NCI-H2196 (cell line): ENCODE results near the gene PSME2.

Experiments used
- DNase-seq: peaks from one replicate; lab custom pipeline; 2025; ENCODE audit not compliant: unreplicated experiment; lab: John Stamatoyannopoulos, UW

Gene PSME2

DNA sequence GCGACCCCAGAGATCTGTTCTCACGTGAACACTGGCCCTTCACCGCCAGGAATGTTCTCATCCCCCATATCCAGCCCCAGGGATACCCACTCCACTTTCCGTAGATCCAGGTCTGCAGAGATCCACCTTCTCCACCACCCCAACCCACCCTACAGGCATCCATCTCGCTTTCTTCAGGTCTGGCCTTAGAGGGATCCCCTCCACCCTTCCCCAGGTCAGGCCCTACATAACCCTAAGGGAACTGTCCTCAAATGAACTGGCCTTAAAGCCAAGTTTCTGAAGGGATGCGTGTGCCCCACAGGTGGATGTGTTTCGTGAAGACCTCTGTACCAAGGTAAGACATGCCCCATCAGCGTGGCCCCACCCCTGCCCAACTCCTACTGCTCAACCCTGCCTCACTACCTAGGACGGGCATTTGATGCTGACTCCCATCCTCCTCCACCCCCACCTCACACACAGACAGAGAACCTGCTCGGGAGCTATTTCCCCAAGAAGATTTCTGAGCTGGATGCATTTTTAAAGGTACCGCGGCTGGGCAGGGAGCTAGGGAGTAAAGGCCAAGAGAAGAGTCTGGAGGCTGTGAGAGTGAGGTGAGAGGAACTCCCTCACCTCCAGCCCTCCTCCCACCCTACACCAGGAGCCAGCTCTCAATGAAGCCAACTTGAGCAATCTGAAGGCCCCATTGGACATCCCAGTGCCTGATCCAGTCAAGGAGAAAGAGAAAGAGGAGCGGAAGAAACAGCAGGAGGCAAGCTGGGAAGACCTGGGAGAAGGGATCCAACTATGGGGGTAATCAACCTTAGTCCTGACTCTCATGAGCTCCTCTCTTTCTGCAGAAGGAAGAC is 9.5 kb downstream of the PSME2 start:
- DNase-seq: no peak

DNA sequence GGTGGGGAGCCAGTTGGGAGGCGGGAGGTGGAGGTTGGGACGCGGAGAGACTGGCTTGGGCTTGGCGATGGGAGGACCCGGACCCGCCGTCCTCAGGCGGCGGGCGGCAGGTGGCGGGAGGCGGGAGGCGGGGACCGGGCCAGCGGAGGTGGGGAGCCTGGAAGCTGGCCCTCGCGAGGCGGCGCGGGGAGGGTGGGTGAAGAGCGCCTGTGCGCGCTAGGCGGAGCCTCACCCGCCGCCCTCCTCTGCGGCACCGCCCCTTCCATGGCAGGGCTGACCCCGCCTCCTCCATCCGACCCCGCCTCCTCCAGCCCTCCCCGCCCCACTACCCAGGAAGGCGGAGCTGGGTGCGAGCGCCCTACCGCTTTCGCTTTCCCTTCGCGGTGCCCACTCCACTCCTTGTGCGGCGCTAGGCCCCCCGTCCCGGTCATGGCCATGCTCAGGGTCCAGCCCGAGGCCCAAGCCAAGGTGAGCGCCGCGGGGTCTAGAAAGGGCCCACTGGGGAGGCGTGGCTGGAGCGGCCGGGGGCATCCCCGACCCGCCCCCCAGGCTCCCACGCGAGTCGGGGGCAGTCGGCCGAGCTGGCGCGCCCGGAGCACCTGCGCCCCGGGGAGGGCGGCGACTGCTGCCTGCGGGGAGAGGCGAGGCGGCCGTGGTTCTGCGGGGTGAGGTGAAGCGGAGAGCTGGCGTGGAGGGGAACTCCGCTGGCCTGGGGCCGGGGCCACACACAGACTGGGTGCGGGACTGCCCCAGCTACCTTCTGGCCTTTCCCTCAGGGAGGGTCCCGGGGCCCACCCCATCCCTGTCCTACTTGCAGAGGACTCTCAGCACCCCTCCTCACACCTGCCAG is 10.4 kb downstream of the PSME2 start, which contains the start of gene PSME1:
TSS of gene PSME1 (plus strand) at position 361 of the 850 bp plus-strand sequence. CDS start at position 430, 69 bp downstream.
- peak; percentile 95 for DNase-seq

DNA sequence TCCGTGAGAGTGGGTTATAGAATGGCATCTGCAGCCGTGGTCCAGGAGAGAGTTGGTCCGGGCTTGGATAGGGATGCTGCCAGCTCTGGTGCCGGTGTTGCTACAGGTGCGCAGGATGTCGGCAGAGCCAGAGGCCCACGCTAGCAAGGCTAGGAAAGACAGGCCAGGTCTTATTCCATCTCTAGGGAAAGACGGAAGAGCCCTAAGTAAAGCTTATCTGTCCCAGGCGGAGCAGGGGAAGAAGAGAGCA is 10.9 kb downstream of the PSME2 start:
- no peak for DNase-seq

- DNase-seq: no peak
These were observed 12.7 kb downstream of the PSME2 start for GRCh38 chr14:24133735-24134134.

GRCh38 chr14:24132976-24133375 is 13.4 kb downstream of the PSME2 start:
- DNase-seq: no peak

- DNase-seq: peak; percentile 89
These were observed 14.2 kb downstream of the PSME2 start for GRCh38 chr14:24132061-24132685.

- DNase-seq: no peak
These were observed 14.9 kb downstream of the PSME2 start for GRCh38 chr14:24131549-24131966.

- no peak for DNase-seq
These were observed 15.5 kb downstream of the PSME2 start for GRCh38 chr14:24130717-24131548.

DNA sequence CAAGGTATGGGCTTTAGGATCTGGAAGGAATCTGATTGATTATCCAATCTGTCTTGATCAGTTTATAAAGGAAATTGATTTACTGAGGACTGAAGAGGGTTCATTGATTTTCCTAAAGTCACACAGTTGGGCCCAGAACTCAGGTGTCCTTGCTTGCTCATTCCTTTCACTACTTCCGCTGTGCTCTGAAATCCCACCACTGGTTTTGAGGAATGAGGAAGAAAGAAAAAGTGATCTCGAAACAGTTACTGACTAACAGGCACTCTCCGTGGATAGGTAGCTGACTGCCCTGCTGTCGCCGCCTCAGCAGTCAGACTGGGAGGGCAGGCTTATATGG is 16.1 kb downstream of the PSME2 start, which contains the start of gene FITM1:
TSS of gene FITM1 (plus strand) at position 280 of the 337 bp plus-strand sequence. CDS start 905 bp downstream, outside the sequence.
- no peak for DNase-seq

- DNase-seq: no peak
These were observed 16.9 kb downstream of the PSME2 start for GRCh38 chr14:24129410-24129998.

GRCh38 chr14:24127673-24128072 is 18.7 kb downstream of the PSME2 start:
- no peak for DNase-seq

GRCh38 chr14:24126939-24127338 is 19.5 kb downstream of the PSME2 start:
- DNase-seq: no peak

- no peak for DNase-seq
These were observed 22.7 kb downstream of the PSME2 start for GRCh38 chr14:24123424-24124417.

GRCh38 chr14:24122898-24123297 is 23.5 kb downstream of the PSME2 start:
- DNase-seq: no peak

- no peak for DNase-seq
These were observed 24.0 kb downstream of the PSME2 start for GRCh38 chr14:24122416-24122815.

GRCh38 chr14:24121210-24121609 is 25.2 kb downstream of the PSME2 start:
- no peak for DNase-seq

DNA sequence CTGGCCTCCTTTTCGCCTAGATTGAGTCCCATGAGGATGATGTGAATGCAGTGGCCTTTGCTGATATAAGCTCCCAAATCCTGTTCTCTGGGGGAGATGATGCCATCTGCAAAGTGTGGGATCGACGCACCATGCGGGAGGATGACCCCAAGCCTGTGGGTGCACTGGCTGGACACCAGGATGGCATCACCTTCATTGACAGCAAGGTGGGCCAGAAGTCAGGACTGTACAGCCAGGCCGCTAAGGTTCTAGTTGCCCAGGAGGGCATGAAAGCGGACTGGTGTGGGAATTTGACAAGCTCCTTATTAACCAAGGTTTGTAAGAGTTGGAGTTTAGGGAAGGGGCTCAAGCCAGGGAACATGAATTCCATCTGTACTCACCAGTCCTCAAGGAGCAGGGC is 26.7 kb downstream of the PSME2 start:
- DNase-seq: no peak

DNA sequence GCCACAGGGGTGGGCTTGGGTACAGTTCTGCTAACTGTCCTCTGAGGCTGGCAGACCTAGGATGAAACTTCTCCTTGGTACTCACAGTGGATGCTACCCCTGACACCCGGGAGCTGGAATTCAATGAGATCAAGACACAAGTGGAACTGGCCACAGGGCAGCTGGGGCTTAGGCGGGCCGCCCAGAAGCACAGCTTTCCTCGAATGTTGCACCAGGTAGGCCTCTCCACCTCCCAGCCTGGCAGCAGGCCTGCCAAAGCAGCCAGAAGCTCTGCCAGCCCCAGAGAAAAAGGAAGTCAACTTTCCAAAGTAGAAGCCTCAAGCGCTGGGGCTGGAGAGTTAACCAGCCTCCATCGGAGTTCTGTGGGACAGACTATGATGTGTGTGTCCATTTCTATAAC is 29.2 kb downstream of the PSME2 start:
- no peak for DNase-seq

GRCh38 chr14:24116128-24116814 is 30.1 kb downstream of the PSME2 start:
- DNase-seq: no peak
